ENCODE results near the gene ZBTB7C.

ZBTB7C gene

DNA sequence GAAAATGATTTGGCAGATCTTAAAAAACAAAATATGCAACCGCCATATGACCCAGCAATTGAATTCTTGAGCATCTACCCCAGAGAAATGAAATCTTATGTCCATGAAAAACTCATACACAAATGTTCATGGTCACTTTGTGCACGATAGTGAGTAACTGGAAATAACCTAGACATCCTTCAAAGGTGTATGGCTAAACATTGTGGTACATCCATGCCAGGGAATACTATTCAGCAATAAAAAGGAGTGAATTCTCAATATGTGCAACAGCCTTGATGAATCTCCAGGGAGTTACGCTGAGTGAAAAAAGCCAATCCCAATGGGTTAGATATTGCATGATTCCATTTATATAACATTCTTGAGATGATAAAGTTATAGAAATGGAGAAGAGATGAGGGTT lies 366.0 kb downstream of the ZBTB7C start:
- DNase-seq (ENCODE audit: low read depth in 2 of 3, low spot score in 1 of 3) = no peak

- no peak for DNase-seq (ENCODE audit: low read depth in 2 of 3, low spot score in 1 of 3)
Observed at GRCh38 chr18:48042431-48042830, 366.8 kb downstream of the ZBTB7C start.

DNA sequence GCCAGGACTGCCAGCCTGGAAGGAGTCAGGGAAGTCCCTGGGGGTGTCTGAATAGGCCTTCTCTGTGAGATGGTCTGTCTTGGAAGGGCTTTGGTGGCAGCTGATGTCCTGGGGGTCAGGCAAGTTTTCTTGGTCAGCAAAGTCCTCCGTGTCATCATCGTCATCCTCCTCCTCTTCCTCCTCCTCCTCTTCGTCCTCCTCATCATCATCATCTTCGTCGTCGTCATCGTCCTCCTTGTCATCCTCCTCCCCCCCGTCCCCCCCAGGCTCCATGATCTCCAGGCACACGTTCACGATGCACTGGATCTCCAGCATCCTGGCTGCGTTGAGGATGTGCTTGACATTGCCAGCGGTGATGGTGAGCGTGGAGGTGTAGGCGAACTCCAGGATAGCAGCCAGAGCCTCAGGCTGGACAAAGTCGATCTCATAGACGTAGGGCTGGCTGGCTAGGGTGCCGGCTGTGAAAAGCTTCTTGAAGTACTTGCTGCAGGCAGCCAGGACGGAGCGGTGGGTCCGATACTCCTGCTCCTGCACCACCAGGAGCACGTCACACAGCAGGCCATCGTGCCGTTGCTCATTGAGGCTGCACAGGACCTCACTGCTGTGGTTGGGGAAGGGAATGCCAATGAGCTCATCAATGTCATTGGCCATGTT lies 368.6 kb downstream of the ZBTB7C start:
- DNase-seq (ENCODE audit: low read depth in 2 of 3, low spot score in 1 of 3) = no peak

- DNase-seq (ENCODE audit: low read depth in 2 of 3, low spot score in 1 of 3) = no peak
Observed at GRCh38 chr18:48039769-48040215, 369.4 kb downstream of the ZBTB7C start.

- no peak for DNase-seq (ENCODE audit: low read depth in 2 of 3, low spot score in 1 of 3)
Observed at GRCh38 chr18:48038636-48039035, 370.5 kb downstream of the ZBTB7C start.

DNA sequence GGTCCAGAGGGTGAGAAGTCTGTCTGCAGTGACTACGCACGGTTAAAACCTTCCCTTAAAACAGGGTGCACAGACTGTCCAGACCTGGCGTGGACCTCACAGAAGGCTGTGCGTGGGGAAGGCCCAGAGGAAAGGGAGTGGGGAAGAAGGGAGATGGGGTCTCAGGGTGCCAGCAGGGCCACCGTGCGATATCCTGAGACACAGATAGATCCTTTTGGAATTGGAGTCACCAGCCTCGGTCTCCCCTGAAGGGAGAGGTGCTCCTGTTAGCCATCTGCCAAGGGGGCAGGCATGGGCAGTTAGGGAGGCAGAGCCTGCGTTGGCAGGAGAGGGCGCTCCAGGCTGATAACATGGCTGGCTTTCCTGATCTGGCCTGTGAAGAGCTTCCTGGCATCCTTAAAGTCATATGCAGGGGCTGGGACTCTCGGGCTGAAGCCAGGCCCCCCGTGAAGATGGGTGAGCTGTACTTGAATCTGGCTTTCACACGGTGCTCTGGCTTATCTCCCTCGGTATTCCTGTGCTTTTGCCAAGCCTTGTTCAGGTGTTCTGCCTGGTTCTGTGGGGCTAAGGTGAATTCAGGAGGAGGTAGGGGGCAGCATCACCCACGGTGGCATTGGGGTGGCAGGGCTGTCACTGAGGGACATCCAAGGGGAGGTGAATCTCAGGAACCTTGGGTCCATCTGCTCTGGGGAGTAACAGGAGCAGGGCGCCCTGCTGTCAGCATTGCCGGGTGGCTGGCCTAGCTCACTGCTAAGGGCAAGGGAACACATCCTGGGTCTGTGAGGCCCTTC lies 371.5 kb downstream of the ZBTB7C start:
- DNase-seq (ENCODE audit: low read depth in 2 of 3, low spot score in 1 of 3) = no peak

DNA sequence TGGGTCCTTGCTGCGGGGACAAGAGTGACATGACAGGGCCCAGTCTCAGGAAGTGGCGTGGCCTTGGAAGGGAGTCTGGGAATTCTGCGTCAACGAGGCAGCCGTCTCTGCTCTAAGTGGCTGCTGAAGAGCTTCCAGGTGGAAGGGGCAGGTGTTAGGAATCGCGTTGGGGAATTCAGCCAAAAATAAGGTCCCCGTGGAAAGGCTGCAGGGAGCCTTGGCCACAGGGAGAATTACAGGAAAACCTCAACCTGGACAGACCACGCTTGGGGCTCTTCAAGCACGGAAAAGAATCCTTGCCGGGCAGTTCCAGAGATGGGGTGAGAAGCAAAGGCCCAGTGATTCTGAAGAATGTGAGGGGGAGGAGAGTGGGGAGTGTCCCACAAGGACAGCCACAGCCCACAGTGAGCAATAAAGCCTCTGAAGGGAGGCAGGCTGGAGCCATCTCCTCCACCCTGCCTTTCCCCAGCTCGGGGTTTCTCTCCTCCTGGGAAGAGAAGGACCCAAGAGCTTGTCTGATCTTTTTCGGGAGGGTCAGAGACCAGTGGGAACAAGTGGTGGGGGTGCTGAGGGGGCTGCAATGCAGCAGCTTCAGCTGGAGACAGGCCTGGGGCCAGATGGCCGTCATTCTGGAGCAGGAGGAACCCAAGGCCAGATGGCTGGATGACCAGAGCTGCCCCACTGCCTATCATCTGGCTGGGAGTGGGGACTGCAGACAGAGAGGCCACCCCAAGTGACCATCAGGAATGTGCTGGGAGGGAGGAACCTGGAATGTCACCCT lies 372.4 kb downstream of the ZBTB7C start:
- DNase-seq (ENCODE audit: low read depth in 2 of 3, low spot score in 1 of 3) = no peak

DNA sequence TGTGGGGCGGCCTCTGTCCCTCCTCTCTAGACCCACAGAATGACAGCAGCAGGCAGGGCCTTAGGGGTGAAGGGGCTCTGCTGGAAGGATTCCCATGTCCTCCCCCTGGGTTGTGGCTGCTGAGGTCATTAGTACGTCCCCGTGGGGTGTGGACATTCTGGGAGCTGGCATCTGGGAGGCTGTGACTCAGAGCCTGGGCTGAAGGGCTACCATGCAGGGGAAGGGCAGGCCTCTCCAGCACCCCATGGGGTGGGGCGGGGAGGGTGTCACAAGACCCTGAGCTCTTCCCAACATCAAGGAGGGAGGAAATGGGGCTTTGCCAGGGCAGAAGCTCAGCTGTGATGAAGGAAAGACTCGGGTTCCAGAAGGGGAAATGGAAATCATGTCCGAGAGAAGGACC lies 373.0 kb downstream of the ZBTB7C start:
- DNase-seq (ENCODE audit: low read depth in 2 of 3, low spot score in 1 of 3) = no peak

DNA sequence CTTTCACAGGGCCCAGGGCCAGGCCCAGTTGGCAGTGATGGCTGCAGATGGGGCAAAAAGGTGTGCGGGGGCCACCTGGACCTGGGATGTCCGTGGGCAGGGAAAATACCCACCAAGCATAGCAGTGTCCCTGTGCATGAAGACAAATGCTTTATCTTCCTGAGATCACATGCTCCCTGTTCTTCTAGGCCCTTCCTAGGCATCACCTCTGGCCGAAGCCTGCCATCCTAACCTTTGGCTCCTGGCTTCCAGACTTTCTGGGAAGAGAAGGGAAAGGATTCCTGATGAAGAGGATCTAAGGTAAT lies 373.7 kb downstream of the ZBTB7C start:
- no peak for DNase-seq (ENCODE audit: low read depth in 2 of 3, low spot score in 1 of 3)

DNA sequence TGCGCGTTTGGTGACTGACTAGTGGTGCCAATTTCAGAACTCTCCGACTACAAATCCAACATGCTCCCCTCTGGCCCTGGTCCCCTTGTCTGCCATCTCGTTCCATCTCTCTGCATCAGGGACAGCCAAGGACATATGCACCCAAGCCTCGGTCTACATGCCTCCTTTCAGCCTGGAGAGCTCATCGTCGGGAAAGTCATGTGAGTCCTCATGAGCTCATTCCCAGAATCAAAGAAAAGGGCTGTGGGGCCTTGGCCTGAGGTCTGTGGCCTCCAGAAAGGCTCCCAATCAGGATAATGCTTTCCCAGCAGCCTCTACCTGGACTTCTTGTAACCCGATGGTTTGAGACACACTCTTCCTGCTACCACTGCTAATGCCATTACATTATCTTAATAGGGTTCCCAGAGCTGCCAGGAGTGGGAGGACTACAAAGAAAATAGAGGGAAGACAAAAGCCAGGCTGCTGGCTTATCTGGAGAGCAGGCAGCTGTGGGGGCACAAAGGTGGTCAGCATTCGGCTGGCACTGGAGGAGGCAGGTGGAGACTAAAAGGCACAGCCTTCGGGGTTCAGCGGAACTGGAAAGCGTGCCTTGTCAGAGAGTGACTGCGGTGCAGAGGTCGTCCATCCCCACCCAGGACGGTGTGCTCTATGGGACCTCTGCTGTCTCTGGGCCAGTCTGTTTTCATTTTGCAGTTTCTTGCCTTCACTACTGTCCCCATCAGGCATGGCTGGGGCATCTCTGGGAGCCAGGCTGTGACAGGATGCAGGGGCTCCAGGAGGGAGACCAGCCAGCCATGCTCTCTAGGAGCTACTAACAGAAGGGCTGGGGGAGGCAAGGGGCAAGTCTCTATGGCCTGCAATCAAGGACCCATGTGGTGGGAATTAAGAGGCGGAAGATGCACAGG lies 374.3 kb downstream of the ZBTB7C start:
- no peak for DNase-seq (ENCODE audit: low read depth in 2 of 3, low spot score in 1 of 3)

- no peak for DNase-seq (ENCODE audit: low read depth in 2 of 3, low spot score in 1 of 3)
Observed at GRCh38 chr18:48033790-48034650, 375.2 kb downstream of the ZBTB7C start.

GRCh38 chr18:48032876-48033789 lies 376.1 kb downstream of the ZBTB7C start:
- no peak for DNase-seq (ENCODE audit: low read depth in 2 of 3, low spot score in 1 of 3)

- DNase-seq (ENCODE audit: low read depth in 2 of 3, low spot score in 1 of 3) = no peak
Observed at GRCh38 chr18:48031641-48032040, 377.5 kb downstream of the ZBTB7C start.

GRCh38 chr18:48030616-48031480 lies 378.3 kb downstream of the ZBTB7C start:
- no peak for DNase-seq (ENCODE audit: low read depth in 2 of 3, low spot score in 1 of 3)

DNA sequence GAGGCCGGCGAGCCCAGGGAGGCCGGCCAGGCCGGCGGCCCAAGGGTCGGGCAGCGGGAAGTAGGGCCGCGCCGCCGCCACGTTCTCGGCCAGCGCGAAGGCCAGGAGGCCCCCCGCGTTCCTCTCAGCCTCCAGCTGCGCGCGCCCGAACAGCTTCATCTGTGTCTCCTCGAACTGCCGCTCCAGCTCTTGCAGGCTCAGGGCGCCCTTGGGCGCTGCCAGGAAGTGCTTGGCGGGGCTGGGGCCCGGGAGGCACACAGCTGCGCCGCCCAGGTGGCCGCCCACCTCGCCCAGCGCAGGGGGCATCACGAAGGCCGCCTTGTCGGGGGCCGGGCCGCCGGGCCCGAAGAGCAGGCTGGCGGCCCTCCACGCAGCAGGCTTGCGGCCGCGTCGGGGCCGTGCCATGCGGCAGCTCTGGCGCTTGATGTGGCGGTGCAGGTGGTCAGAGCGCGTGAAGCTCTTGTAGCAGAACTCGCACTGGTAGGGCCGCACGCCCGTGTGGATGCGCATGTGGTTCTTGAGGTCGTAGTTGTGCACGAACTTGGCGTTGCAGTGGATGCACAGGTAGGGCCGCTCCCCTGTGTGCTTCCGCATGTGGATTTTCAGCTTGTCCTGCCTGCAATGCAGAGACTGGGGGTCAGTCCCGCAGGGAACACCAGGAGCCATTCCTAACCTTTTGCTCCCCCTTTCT lies 379.7 kb downstream of the ZBTB7C start:
- DNase-seq (ENCODE audit: low read depth in 2 of 3, low spot score in 1 of 3) = no peak

DNA sequence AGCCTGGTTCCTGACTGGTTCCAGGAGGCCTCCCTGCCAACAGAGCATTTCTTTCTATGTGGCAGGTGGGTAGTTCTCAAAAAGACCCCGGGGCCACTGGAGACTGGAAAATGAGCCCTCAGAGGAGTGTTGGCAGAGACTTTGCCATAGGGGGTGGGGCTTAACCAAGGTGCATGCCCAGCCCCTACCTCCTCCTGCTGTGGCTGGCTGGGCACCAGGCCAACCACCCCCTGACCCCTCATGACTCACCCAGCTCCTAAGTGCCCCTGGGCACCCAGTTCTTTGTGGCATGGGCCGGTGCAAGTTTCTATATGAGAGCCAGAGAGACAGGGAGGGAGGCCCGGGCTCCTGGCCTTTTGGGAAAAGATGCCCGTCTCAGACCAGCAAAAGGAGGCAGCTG lies 380.5 kb downstream of the ZBTB7C start:
- no peak for DNase-seq (ENCODE audit: low read depth in 2 of 3, low spot score in 1 of 3)

DNA sequence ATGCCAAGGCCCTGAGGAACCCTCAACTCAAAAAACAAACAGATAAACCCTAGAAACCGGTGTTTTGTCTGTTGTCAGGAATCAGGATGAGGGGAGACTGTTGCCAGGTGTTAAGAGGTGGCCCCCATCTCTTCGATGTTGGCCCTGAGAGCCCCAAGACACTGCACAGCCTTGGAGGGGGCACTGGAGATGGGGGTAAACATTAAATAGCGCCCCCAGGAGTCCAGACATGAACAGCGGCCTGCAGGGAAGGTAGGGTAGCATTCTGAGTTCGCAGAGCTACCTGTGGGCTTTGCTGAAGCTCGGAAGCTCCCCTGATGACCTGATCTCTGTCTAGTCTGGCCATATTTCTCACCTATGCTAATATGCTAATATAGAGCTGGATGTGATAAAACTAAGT lies 381.1 kb downstream of the ZBTB7C start:
- no peak for DNase-seq (ENCODE audit: low read depth in 2 of 3, low spot score in 1 of 3)

Data from stimulated activated CD4-positive, alpha-beta T cell treated with anti-CD3 and anti-CD28 coated beads, Interleukin-12 subunit alpha, Interleukin-12 subunit beta, amount 100 ng/mL, for 48 hours (primary cell).